Effector memory CD8-positive, alpha-beta T cell (primary cell): ENCODE results near the gene TCP11.

ENCODE experiments used
- ATAC-seq: fragments of 150-1000 bp; cut with Tn5 transposase; replicated peaks from 2 replicates; pipeline ENCODE4 v1.10.0; 2021; ENCODE audit warnings: mild to moderate bottlenecking, moderate library complexity
- DNase-seq, 3 experiments: peaks; one replicate each; pipeline ENCODE4 v3.0.0; 2021
- H3K27ac Mint-ChIP-seq, 2 donors: one replicate each; pipeline ENCODE4 v1.8.0; 2022; ENCODE audit warnings: mild to moderate bottlenecking in 2 of 2, mixed read lengths in 2 of 2, moderate library complexity in 2 of 2
- H3K27me3 Mint-ChIP-seq, 2 donors: one replicate each; pipeline ENCODE4 v1.8.0; 2022; ENCODE audit warnings: mixed read lengths in 2 of 2
- H3K36me3 Mint-ChIP-seq: one replicate; pipeline ENCODE4 v1.8.0; 2022; ENCODE audit warnings: mild to moderate bottlenecking, moderate library complexity, mixed read lengths; ENCODE audit not compliant: insufficient read depth
- H3K4me1 Mint-ChIP-seq, 2 donors: one replicate each; pipeline ENCODE4 v1.8.0; 2022; ENCODE audit warnings: low read depth in 2 of 2, mixed read lengths in 2 of 2
- H3K4me3 Mint-ChIP-seq, 2 donors: one replicate each; pipeline ENCODE4 v1.8.0; 2022; ENCODE audit warnings: mild to moderate bottlenecking in 2 of 2, mixed read lengths in 2 of 2, moderate library complexity in 2 of 2
- H3K9me3 Mint-ChIP-seq, 2 donors: one replicate each; pipeline ENCODE4 v1.8.0; 2022; ENCODE audit warnings: mixed read lengths in 2 of 2
- total RNA-seq, 9 experiments: gene quantifications; one replicate each; lab custom pipeline; 2026; lab: John Stamatoyannopoulos, UW

The TCP11 gene
- 0 to 0.11 (median 0) reads per million in 9 experiments for total RNA-seq

DNA sequence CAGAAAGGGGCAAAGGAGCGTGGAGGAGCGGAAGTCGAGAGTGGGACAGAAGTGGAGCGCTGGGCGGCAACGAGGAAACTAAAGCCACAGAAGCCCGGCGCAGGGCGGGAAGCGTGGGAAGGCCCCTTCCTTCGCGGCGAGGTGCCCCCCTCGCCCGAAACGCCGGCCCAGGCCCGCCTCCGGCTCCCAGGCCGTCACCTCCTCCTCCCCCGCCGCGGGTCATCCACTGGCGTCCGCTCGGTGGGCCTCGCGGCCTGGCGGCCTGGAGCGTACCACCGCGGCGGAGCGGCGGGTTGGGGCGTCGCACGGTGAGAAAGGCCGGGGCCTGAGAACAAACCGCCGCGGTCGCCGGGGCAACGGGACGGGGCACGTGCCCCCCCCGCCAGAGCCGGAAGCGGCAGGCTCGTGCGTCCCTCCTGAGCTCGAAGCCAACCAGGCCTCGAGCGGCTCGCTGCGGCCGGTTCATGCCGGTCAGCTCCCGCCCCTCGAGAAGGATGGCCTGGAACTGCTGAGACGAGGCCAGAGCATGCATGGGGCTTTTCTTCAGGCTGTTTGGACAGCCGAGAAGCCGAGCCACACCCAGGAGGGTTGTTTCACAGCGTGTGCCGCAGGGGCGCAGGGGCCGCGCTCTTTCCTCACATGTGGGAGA, at the start of gene TCP11:
Gene TCP11 (minus strand): TSS at position 333 of the 649 bp plus-strand sequence. CDS start 469 bp downstream, outside the sequence.
- DNase-seq (peak in 2 of 3 experiments; percentile 17 to 24), ATAC-seq (peak; percentile 75)
- Mint-ChIP-seq H3K27ac (peak within 1 kb of the TSS; percentile 33 to 53), H3K4me1 (peaks cover 11% of the 10 kb centered on the region in 2 donors), H3K36me3 (peaks cover 4% of the 10 kb centered on the region), H3K27me3 (peaks cover 26 to 37% of the 10 kb centered on the region in 2 donors), H3K9me3 (no peaks in the 10 kb centered on the region), H3K4me3 (peak within 1 kb of the TSS; percentile 67 to 76)

DNA sequence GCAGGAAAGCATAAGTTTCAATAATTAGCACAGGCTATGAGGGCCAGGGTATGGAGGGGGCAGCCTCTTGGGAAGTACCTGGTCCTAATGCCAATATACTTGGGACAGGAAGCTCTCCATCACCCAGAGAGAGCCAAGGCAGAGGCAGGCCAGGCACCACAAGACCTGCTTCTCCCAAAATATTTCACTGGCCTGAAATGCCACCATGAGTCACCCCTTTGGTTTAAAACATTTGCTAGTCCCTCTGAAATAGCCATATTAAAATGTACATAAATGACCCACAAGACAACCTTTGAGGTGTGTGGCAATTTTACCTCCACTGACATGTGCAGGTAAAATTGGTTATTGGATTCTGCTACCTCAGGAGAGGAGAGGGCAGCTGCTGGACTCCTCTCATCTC, 49.2 kb upstream of the TCP11 start:
- no peak for ATAC-seq
- H3K4me3 Mint-ChIP-seq: no peak overlapping the region
- H3K27ac Mint-ChIP-seq: peak overlapping the region; percentile 36 to 85
- H3K4me1 Mint-ChIP-seq: peaks cover 20 to 22% of the 10 kb centered on the region in 2 donors
- DNase-seq: no peak
- H3K36me3 Mint-ChIP-seq: peaks cover 2% of the 10 kb centered on the region
- no peaks in the 10 kb centered on the region for H3K9me3 Mint-ChIP-seq
- H3K27me3 Mint-ChIP-seq: peaks cover 18 to 24% of the 10 kb centered on the region in 2 donors

DNA sequence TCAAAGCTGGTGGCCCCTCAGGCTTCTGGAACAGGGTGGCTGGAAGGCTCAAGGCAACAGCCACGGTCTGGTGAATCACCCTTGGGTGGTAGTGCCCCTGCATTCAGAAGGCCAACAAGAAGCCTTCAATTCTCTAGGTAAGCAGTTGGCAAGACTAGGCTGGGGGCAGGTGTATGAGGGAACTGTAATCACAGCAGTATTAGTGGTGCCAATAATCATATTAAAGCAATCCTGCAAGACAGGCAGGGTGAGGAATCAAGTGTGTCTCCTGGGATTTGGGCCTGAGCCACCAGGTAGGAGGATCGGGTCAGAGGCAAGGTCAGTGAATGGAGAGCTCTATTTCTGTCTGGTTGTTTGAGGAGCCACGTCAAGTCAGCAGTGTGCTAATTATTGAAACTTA, 47.7 kb upstream of the TCP11 start:
- Mint-ChIP-seq H3K27me3 (peaks cover 32 to 38% of the 10 kb centered on the region in 2 donors), H3K9me3 (no peaks in the 10 kb centered on the region), H3K27ac (no peak overlapping the region), H3K4me3 (no peak overlapping the region), H3K36me3 (peaks cover 2% of the 10 kb centered on the region), H3K4me1 (peaks cover 14 to 17% of the 10 kb centered on the region in 2 donors)
- DNase-seq (no peak), ATAC-seq (no peak)

DNA sequence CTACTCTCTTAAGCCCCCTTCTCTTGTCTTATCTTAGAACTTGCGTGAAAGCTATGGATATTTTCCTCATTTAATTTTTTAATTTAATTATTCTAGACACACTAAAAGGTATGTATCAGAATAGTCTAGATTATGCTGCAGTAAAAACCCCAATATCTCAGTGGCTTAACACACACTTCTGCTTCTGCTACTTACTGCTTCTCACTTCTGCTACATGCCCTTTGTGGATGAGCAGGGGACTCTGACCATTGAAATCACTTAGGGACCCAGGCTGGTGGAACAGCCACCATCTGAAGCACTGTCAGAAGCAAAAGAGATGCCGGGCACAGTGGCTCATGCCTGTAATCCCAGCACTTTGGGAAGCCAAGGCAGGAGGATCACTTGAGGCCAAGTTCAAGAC, 45.4 kb upstream of the TCP11 start:
- Mint-ChIP-seq H3K27me3 (peaks cover 42 to 48% of the 10 kb centered on the region in 2 donors), H3K4me1 (peaks cover 8 to 9% of the 10 kb centered on the region in 2 donors), H3K9me3 (no peaks in the 10 kb centered on the region), H3K36me3 (peaks cover 2% of the 10 kb centered on the region), H3K4me3 (no peak overlapping the region), H3K27ac (no peak overlapping the region)
- no peak for DNase-seq
- no peak for ATAC-seq

DNA sequence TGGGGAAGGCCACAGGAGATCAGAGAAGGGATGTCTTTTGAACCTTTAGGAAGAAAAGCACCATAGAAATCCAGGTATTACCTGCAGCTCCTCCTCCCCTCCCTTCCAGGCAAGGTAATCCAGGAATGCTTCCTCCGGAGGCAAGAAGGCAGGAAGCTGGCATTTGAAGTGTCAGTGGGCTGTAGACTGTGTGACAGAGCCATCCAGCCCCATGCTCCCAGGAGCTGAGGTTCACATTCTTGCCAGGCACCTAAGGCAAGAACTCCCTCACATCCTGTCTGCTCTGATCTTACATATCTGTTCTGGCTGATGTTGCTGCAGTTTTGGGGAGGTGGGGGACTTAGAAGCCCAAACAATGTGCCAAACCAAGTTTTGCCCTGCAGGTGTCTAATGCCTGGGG, 44.8 kb upstream of the TCP11 start:
- ATAC-seq (no peak), DNase-seq (no peak)
- no peak overlapping the region for H3K27ac Mint-ChIP-seq
- H3K36me3 Mint-ChIP-seq: no peaks in the 10 kb centered on the region
- peaks cover 36 to 42% of the 10 kb centered on the region in 2 donors for H3K27me3 Mint-ChIP-seq
- peaks cover 4% of the 10 kb centered on the region in 2 donors for H3K4me1 Mint-ChIP-seq
- no peak overlapping the region for H3K4me3 Mint-ChIP-seq
- no peaks in the 10 kb centered on the region for H3K9me3 Mint-ChIP-seq

DNA sequence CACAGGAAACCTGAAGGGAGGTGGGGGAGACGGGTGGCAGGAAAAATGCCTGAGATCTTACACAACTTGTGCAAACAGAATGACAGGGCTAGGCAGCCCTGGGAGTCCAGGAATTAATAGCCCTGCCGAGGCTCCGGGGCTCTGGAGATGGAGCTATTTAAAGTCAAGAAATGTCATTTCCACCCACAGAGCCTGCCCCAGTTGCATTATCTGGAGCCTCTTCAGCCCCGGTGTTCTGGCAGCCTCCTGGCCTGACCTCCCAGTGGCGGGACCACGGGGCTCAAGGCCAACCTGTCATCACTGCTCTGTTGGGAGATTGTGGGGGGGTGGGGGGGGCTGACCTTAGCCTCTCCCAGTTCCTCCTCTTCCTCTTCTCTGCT, 44.2 kb upstream of the TCP11 start:
- Mint-ChIP-seq H3K9me3 (no peaks in the 10 kb centered on the region), H3K4me1 (peaks cover 0 to 4% of the 10 kb centered on the region in 2 donors), H3K27me3 (peaks cover 36 to 38% of the 10 kb centered on the region in 2 donors), H3K27ac (no peak overlapping the region), H3K36me3 (no peaks in the 10 kb centered on the region), H3K4me3 (no peak overlapping the region)
- DNase-seq: no peak
- no peak for ATAC-seq

DNA sequence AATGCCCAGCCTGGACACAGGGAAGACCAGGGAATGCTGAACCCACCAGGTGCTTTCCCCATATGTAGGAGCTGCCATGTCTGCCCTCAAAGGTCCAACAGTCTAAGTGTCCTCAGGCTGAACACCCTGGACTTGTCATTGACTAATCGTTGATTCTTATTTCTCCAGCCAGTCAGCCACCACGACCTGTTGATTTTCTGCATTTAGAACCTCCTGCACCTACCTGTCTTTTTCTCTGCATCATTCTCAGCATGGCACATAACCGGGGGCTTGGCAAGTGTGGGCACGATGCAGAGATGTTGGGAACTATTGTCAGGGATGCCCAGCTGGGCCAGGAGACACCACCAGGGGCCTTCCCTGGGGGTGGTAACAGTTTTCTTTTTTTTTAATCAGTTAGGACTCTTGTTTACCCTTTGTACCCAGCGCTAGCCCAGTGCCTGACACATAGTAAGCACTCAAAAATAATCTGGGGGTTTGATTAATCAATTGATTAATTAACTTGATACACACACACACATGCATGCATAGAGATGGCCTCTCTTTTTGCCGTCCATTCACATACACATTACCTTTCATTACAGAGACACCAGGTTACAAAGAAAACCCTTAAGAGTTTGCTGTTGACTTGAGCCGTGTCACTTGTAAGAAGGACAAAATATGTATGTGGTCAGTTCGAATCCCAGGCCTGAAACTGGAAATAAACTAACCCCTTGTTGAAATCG, 43.6 kb upstream of the TCP11 start:
- H3K9me3 Mint-ChIP-seq: no peaks in the 10 kb centered on the region
- ATAC-seq (no peak), DNase-seq (no peak)
- peaks cover 0 to 4% of the 10 kb centered on the region in 2 donors for H3K4me1 Mint-ChIP-seq
- no peak overlapping the region for H3K4me3 Mint-ChIP-seq
- H3K36me3 Mint-ChIP-seq: no peaks in the 10 kb centered on the region
- H3K27ac Mint-ChIP-seq: no peak overlapping the region
- peaks cover 36 to 38% of the 10 kb centered on the region in 2 donors for H3K27me3 Mint-ChIP-seq

DNA sequence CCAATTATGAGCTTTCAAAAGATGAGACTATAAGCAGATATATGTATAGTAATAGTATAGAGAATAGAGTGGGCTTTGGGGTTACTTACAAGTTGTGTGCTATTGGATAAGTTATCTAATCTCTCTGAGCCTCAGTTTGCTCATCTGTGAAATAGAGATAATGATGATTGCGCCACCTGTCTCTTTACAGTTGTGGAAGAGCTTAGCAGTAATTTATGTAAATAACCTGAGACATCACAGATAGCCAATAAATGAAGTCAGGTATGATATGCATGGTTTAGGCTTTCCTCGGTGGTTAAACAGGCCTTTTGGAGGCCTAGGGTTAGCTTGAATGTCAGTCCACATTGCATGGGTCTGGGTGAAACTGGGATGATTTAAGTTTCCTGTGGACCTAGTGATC, 42.8 kb upstream of the TCP11 start:
- Mint-ChIP-seq H3K27me3 (peaks cover 36 to 38% of the 10 kb centered on the region in 2 donors), H3K36me3 (no peaks in the 10 kb centered on the region)
- no peak for DNase-seq

DNA sequence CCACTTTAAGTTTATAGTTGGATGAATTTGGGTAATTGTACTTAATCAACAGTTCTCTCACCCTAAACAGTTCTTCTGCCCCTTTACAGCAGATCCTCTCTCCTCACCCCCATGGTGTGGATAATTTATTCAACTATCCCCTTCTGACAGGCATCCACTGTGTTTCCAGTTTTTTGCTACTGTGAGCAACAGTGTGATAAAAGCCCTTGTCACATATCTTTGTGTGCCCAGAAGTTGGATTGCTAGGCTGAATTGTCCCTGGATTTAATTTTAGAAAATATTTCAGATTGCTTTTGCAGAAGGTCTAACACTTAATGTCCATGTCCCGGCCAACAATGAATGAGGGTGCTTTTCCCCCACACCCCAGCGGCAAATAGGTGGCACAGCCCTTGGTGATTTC, 42.1 kb upstream of the TCP11 start:
- Mint-ChIP-seq H3K9me3 (no peaks in the 10 kb centered on the region), H3K4me1 (peaks cover 0 to 4% of the 10 kb centered on the region in 2 donors), H3K27ac (no peak overlapping the region), H3K36me3 (no peaks in the 10 kb centered on the region), H3K4me3 (no peak overlapping the region), H3K27me3 (peaks cover 36 to 38% of the 10 kb centered on the region in 2 donors)
- DNase-seq (no peak), ATAC-seq (no peak)

More for the DNA sequence above, 42.8 kb upstream of the TCP11 start:
- ATAC-seq: no peak
- Mint-ChIP-seq H3K4me1 (peaks cover 0 to 4% of the 10 kb centered on the region in 2 donors), H3K4me3 (no peak overlapping the region), H3K9me3 (no peaks in the 10 kb centered on the region), H3K27ac (no peak overlapping the region)

DNA sequence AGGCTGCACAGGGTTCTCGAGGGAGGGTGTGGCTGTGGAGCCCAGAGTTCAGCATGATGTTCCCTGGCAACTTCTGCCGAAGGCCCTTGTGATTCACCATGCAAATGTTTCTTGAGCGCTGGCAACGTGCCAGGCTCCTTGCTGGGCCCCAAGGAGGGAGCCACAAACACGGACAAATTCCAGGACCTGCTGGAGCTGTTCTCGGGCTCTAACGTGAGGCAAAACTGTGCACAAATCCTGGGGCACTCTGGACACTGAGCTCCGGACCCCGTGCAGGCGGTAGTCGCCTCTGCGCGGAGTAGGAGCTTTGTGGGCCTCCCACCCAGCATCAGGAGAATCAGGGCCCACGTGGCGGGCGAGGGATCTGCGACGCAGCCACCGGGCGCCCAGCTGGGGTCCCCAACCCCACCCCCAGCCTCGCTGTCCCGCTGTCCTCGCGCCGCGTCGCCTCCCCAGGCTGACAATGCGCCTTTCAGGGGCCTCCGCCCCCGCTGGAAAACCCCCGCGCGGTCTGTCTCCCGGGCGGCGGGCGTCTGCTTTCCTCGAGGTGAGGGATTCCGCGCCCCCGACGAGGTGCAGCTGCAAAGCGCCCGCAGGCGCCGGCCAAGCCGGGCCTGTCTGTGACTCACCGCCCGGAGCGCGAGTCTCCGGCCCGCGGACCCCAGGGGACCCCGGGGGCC, 40.9 kb upstream of the TCP11 start:
- H3K9me3 Mint-ChIP-seq: no peaks in the 10 kb centered on the region
- ATAC-seq: peak; percentile 56
- DNase-seq: no peak

DNA sequence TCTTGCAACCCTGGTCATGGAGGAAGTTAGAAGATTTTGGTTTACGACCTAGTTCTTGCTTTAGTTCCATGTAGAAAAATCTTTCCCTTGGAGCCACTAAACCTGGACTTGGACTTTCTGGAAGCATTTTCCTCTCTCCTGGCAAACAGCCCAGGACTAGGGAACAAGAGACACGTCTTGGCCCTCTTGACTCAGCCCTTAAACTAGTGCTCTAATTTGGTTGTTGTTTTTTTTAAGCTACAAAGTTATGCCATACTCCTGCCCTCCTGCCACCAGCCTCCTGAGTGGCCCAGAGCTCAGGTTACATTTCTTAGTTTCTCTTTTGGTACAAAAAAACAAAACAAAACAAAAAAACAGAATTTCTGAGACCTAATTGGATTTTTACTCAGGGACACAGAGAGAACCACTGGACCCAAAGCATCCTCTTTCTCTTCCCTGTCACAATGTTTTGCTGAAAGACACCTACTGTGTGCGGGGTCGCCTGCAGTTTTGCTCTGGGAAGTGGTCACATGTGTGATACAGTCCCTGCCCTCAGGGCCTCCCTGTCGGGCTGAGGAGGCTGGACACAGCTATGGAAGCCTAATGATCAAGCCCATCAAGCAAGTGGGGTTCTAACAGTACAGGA, 40.3 kb upstream of the TCP11 start:
- no peak overlapping the region for H3K27ac Mint-ChIP-seq
- H3K4me1 Mint-ChIP-seq: peaks cover 0 to 4% of the 10 kb centered on the region in 2 donors
- no peak for ATAC-seq
- H3K4me3 Mint-ChIP-seq: no peak overlapping the region
- peaks cover 35 to 37% of the 10 kb centered on the region in 2 donors for H3K27me3 Mint-ChIP-seq
- H3K9me3 Mint-ChIP-seq: no peaks in the 10 kb centered on the region
- no peak for DNase-seq
- H3K36me3 Mint-ChIP-seq: no peaks in the 10 kb centered on the region

More for the DNA sequence above, 40.9 kb upstream of the TCP11 start:
- Mint-ChIP-seq H3K27ac (no peak overlapping the region), H3K36me3 (no peaks in the 10 kb centered on the region), H3K4me3 (no peak overlapping the region), H3K27me3 (peaks cover 36 to 37% of the 10 kb centered on the region in 2 donors), H3K4me1 (peaks cover 0 to 4% of the 10 kb centered on the region in 2 donors)

DNA sequence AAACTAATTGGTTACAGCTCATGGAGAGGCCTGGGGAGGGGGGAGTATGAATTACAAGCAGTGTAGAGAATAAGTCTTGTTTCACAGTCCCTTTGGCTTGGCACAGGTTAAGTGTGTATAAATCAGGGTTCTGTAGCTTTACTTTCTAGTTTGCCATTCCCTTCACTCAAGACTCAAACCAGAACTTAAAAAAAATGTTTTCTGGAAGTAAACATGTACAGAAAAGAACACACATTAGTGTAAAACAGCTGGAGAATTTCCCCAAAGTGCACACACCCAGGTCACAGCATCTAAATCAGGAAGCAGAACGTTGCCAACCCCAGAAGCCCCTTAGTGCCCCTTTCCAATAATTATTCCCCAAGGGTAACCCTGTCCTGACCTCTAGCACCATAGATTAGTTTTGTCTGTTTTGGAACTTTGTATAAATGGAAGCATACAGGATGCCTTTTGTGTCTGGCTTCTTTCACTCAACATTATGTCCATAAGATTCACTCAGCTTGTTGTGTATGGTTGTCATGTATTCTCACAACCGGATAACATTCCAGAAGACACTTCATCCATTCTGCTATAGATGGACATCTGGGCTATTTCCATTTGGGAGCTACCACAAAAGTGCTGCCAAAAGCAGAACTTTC, 38.9 kb upstream of the TCP11 start:
- Mint-ChIP-seq H3K4me3 (no peak overlapping the region), H3K4me1 (peaks cover 0 to 4% of the 10 kb centered on the region in 2 donors), H3K27ac (no peak overlapping the region), H3K27me3 (peaks cover 31 to 34% of the 10 kb centered on the region in 2 donors), H3K9me3 (no peaks in the 10 kb centered on the region), H3K36me3 (no peaks in the 10 kb centered on the region)
- no peak for DNase-seq
- ATAC-seq: no peak
